SU-DHL-6 (cell line): Measurements from ENCODE around the gene STOM.

Source experiments
- H2AFZ ChIP-seq: fragments of 200-600 bp; sonication (generic); 2 replicates; pipeline ENCODE4 v1.6.1; 2014; ENCODE audit warnings: low read depth, mild to moderate bottlenecking, moderate library complexity, mixed read lengths, antibody characterized with exemption, low read length; ENCODE audit not compliant: severe bottlenecking
- H3F3A ChIP-seq: fragments of 200-600 bp; shearing (Covaris generic); 2 replicates; pipeline ENCODE4 v1.6.0; 2016; ENCODE audit warnings: antibody characterized with exemption, mild to moderate bottlenecking; ENCODE audit not compliant: insufficient read depth
- H3K27ac ChIP-seq: fragments of 200-600 bp; sonication (generic); 2 replicates; pipeline ENCODE4 v1.5.1; 2016; ENCODE audit warnings: low read depth, mild to moderate bottlenecking, low read length, moderate library complexity, mixed read lengths
- H3K27me3 ChIP-seq: fragments of 200-600 bp; sonication (generic), shearing (Covaris generic); 2 replicates; pipeline ENCODE4 v1.6.0; 2014; ENCODE audit warnings: mild to moderate bottlenecking, low read length
- H3K36me3 ChIP-seq: fragments of 200-600 bp; sonication (generic); 2 replicates; pipeline ENCODE4 v1.6.1; 2014; ENCODE audit warnings: mild to moderate bottlenecking, low read length, mixed read lengths
- H3K4me2 ChIP-seq: fragments of 300-600, 200-600 bp; shearing (Covaris generic), sonication (generic); 2 replicates; pipeline ENCODE4 v1.6.0; 2014; ENCODE audit warnings: low read length, low read depth, mild to moderate bottlenecking; ENCODE audit not compliant: poor library complexity, severe bottlenecking
- H3K4me3 ChIP-seq: fragments of 200-600 bp; sonication (generic); 2 replicates; pipeline ENCODE4 v1.5.1; 2014; ENCODE audit warnings: antibody characterized with exemption, low read length, mild to moderate bottlenecking, mixed read lengths; ENCODE audit not compliant: insufficient read depth, poor library complexity, severe bottlenecking
- H3K79me2 ChIP-seq: fragments of 200-600 bp; sonication (generic); 2 replicates; pipeline ENCODE4 v1.6.1; 2014; ENCODE audit warnings: mild to moderate bottlenecking, low read length, moderate library complexity; ENCODE audit not compliant: insufficient read depth
- H3K9ac ChIP-seq: fragments of 200-600 bp; sonication (generic); 2 replicates; pipeline ENCODE4 v1.7.0; 2014; ENCODE audit warnings: mild to moderate bottlenecking, low read length
- H3K9me2 ChIP-seq: fragments of 200-600 bp; sonication (generic); replicated peaks from 2 replicates; pipeline ENCODE4 v1.6.1; 2014; ENCODE audit warnings: low read length; ENCODE audit not compliant: insufficient read depth
- H3K9me3 ChIP-seq: fragments of 200-600 bp; sonication (generic); 2 replicates; pipeline ENCODE4 v1.6.1; 2014; ENCODE audit warnings: low read length, mixed read lengths; ENCODE audit not compliant: insufficient read depth
- H4K20me1 ChIP-seq: fragments of 200-600 bp; sonication (generic); 2 replicates; pipeline ENCODE4 v1.6.1; 2014; ENCODE audit warnings: low read depth, mild to moderate bottlenecking, antibody characterized with exemption, low read length, moderate library complexity, mixed read lengths
- EZH2phosphoT487 ChIP-seq: fragments of 200-600 bp; sonication (generic), shearing (Covaris generic); conservative IDR thresholded peaks from 2 replicates; pipeline ENCODE4 v1.6.1; 2018; ENCODE audit warnings: mild to moderate bottlenecking, antibody characterized with exemption, low read length, moderate library complexity, mixed read lengths
- TF ChIP-seq, protein P1 (sequence below): fragments of 200-600 bp; sonication (generic); IDR thresholded peaks from one replicate; pipeline ENCODE4 v1.5.1; 2017; ENCODE audit warnings: antibody characterized with exemption, mild to moderate bottlenecking, low read length, moderate library complexity; ENCODE audit not compliant: insufficient read depth, poor library complexity, severe bottlenecking

The STOM gene

DNA sequence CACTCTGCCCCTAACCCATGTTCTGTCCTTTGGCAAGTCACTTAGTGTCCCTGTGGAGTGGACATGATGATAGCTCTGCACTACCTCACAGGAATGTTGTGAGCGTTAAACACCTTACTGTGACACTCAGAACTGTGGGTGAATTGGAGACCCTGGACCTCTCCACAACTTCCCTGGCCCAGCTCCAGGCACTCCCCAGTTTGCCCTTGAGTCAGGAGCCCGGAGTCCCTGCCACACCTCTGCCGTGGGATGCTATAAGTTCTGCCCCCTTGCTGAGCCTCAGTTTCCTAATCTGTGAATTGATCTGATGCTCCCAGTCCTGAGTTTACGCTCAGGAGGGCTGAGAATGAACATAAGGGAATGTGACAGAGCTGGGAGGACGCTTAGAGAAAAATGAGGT is 67.7 kb downstream of the STOM start:
- H3K4me3 ChIP-seq, result no peak overlapping the region
- H2AFZ ChIP-seq, result no peak overlapping the region
- no peak overlapping the region for H3K9ac ChIP-seq
- H3K27ac ChIP-seq, result no peak overlapping the region
- H3K36me3 ChIP-seq, result no peaks in the 10 kb centered on the region
- H3K9me2 ChIP-seq, result no peaks in the 10 kb centered on the region
- H4K20me1 ChIP-seq, result no peaks in the 10 kb centered on the region
- no peak overlapping the region for H3K4me2 ChIP-seq
- no peaks in the 10 kb centered on the region for H3K27me3 ChIP-seq
- no peaks in the 10 kb centered on the region for H3K9me3 ChIP-seq
- no peaks in the 10 kb centered on the region for H3F3A ChIP-seq
- TF ChIP-seq, protein P1, sequence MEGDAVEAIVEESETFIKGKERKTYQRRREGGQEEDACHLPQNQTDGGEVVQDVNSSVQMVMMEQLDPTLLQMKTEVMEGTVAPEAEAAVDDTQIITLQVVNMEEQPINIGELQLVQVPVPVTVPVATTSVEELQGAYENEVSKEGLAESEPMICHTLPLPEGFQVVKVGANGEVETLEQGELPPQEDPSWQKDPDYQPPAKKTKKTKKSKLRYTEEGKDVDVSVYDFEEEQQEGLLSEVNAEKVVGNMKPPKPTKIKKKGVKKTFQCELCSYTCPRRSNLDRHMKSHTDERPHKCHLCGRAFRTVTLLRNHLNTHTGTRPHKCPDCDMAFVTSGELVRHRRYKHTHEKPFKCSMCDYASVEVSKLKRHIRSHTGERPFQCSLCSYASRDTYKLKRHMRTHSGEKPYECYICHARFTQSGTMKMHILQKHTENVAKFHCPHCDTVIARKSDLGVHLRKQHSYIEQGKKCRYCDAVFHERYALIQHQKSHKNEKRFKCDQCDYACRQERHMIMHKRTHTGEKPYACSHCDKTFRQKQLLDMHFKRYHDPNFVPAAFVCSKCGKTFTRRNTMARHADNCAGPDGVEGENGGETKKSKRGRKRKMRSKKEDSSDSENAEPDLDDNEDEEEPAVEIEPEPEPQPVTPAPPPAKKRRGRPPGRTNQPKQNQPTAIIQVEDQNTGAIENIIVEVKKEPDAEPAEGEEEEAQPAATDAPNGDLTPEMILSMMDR, result no peak
- no peak for TF ChIP-seq EZH2phosphoT487
- H3K79me2 ChIP-seq, result no peaks in the 10 kb centered on the region

DNA sequence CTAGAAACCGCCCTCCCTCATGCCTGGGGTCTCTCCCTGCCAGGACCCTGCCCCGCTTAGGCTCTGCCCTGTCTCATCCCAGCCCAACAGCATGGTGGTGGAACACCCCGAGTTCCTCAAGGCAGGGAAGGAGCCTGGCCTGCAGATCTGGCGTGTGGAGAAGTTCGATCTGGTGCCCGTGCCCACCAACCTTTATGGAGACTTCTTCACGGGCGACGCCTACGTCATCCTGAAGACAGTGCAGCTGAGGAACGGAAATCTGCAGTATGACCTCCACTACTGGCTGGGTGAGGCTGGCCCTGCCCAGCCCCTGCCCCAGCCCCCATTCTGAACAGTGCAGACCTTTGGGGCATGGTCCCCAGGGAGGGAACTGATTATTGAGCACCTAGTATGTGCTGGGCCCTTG is 68.2 kb downstream of the STOM start:
- no peaks in the 10 kb centered on the region for H3F3A ChIP-seq
- TF ChIP-seq, protein P1, result no peak
- no peak for TF ChIP-seq EZH2phosphoT487

DNA sequence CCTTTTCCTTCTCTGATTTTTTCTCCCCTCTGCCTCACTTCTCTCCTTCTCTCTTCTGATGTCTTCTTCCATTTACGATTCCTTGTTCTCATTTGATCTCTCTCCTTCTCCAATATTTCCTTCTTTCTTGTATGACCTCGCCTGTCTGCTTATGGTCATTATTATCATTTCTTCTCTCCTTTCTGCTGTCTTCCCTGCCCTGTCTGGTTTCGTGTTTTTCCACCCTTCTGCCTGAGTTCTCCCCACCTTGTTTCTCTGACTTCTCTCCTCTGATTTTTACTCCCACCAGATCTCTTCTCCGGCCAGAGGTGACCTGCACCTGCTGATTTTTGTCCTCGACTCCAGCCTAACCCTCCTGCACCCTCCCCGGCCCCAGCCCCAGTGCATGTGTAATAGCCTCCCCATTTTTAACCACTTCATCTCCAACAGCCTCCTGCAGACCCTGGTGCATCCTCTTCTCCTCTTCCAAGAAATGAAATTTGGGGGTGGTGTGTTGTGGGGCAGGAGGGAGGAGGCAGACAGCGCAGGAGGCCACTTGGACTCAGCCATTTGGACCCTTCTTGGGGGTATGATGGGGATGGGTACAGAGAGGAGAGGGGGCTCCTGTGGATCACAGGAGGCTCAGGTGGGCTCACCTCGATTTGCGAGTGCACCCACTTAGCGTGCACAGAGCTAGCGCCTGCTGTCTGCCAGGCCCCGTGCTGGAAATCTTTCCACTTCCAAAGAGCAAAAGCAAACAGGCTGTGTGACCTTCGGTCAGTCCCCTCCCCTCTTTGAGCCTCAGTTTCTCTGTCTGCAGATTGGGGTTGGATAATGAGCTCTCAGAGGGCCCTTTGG is 69.5 kb downstream of the STOM start:
- Histone ChIP-seq H3K9me3 (no peaks in the 10 kb centered on the region), H3K9ac (no peak overlapping the region), H3F3A (no peaks in the 10 kb centered on the region), H3K27me3 (no peaks in the 10 kb centered on the region), H3K36me3 (no peaks in the 10 kb centered on the region), H3K9me2 (no peaks in the 10 kb centered on the region), H2AFZ (no peak overlapping the region), H3K27ac (no peak overlapping the region), H3K4me2 (peak overlapping the region; percentile 19), H4K20me1 (no peaks in the 10 kb centered on the region), H3K4me3 (no peak overlapping the region), H3K79me2 (no peaks in the 10 kb centered on the region)
- no peak for TF ChIP-seq EZH2phosphoT487
- TF ChIP-seq, protein P1, result no peak

More for the DNA sequence above, 68.2 kb downstream of the STOM start:
- H3K79me2 ChIP-seq, result no peaks in the 10 kb centered on the region
- H3K4me2 ChIP-seq, result no peak overlapping the region
- no peak overlapping the region for H3K27ac ChIP-seq
- H3K36me3 ChIP-seq, result no peaks in the 10 kb centered on the region
- H3K9ac ChIP-seq, result no peak overlapping the region
- H3K27me3 ChIP-seq, result no peaks in the 10 kb centered on the region
- no peak overlapping the region for H3K4me3 ChIP-seq
- H2AFZ ChIP-seq, result no peak overlapping the region
- H3K9me2 ChIP-seq, result no peaks in the 10 kb centered on the region
- no peaks in the 10 kb centered on the region for H4K20me1 ChIP-seq
- H3K9me3 ChIP-seq, result no peaks in the 10 kb centered on the region
